K562 (cell line): ENCODE measurements around the gene ALG9.

Experiments
- ESRRA ChIP-seq: fragments of 450-650 bp; IDR thresholded peaks from 2 replicates; pipeline ENCODE4 v1.6.1; 2014; ENCODE audit warnings: low read depth, mild to moderate bottlenecking, moderate library complexity, borderline replicate concordance
- EZH2 ChIP-seq: IDR thresholded peaks from 2 replicates; pipeline ENCODE4 v1.6.1; 2012; ENCODE audit warnings: low read depth, mild to moderate bottlenecking, inconsistent platforms, low read length, borderline replicate concordance
- GATAD2B ChIP-seq: fragments of 450-650 bp; IDR thresholded peaks from 2 replicates; pipeline ENCODE4 v1.6.1; 2017; ENCODE audit warnings: mild to moderate bottlenecking, borderline replicate concordance
- MLLT1 ChIP-seq, 2 experiments: fragments of 450-650 bp; IDR thresholded peaks; 2 replicates each; pipeline ENCODE4 v1.6.1; 2016
- MYC ChIP-seq, 2 experiments: fragments of 250-450 bp in 1 of 2; sonication (Bioruptor Pico) in 1 of 2; IDR thresholded peaks; 2 replicates each; pipeline versions ENCODE4 v1.5.1 to v1.6.1; 2012 to 2021; ENCODE audit warnings: low read depth in 2 of 2, borderline replicate concordance in 1 of 2, improper control_type of control experiment in 1 of 2, low read length in 1 of 2, mild to moderate bottlenecking in 1 of 2, moderate library complexity in 1 of 2
- PHB2 ChIP-seq: fragments of 450-650 bp; IDR thresholded peaks from 2 replicates; pipeline ENCODE4 v1.6.1; 2017; ENCODE audit warnings: low read depth
- POLR2A ChIP-seq: fragments of 450-650 bp; conservative IDR thresholded peaks from 2 replicates; pipeline ENCODE4 v1.6.1; 2016
- SAFB ChIP-seq: fragments of 200-400 bp; formaldehyde crosslinking; IDR thresholded peaks from 2 replicates; pipeline ENCODE4 v1.6.1; 2017; ENCODE audit warnings: low read depth, low read length, borderline replicate concordance
- STAT5A ChIP-seq: IDR thresholded peaks from 2 replicates; pipeline ENCODE4 v1.6.1; 2012; ENCODE audit warnings: low read length, inconsistent platforms, borderline replicate concordance
- TBP ChIP-seq: optimal IDR thresholded peaks from 2 replicates; pipeline ENCODE3; 2011; ENCODE audit warnings: low read depth, low read length, improper control_type of control experiment
- ZBTB12 ChIP-seq: fragments of 250-450 bp; sonication (Bioruptor Pico); IDR thresholded peaks from 2 replicates; pipeline ENCODE4 v1.4.0; 2020
- ZNF24 ChIP-seq: fragments of 450-650 bp; IDR thresholded peaks from 2 replicates; pipeline ENCODE4 v1.6.1; 2016
- ZNF282 ChIP-seq: sonication (generic); formaldehyde crosslinking; IDR thresholded peaks from 2 replicates; pipeline ENCODE4 v1.8.1; 2023; ENCODE audit warnings: missing genetic modification reagents
- TF ChIP-seq, protein P1 (sequence below), 3 experiments: IDR thresholded peaks in 2 of 3; conservative IDR thresholded peaks in 1 of 3; 2 replicates each; pipeline ENCODE4 v1.5.1; 2011 to 2012; ENCODE audit warnings: low read length in 3 of 3, mild to moderate bottlenecking in 3 of 3, control low read depth in 2 of 3, improper control_type of control experiment in 1 of 3, inconsistent platforms in 1 of 3, low read depth in 1 of 3, mixed read lengths in 1 of 3, moderate library complexity in 1 of 3; ENCODE audit not compliant: insufficient read depth in 2 of 3

DNA sequence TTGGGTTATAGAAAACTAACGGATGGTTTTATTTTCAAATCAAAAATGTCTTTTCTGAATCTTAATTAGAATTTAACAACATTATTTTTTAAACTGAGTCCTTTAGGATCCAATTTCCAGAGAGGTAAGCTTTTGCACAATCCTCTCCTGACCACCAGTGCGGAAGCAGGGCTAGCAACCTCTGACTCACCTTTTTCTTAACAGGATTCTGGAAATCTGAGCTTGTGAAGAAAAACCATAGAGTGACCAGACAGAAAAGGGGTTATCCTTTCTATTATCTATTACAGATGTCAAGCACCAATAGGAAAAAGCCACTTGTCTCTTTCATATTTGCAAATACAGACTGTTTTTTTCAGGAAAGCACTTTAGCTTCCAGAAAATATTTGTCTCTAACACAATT is 25.3 kb downstream of the ALG9 start:
- TF ChIP-seq PHB2 (no peak), ZBTB12 (CRISPR knock-in tag) (no peak), ESRRA (no peak), POLR2A (no peak), TBP (no peak), EZH2 (no peak), MYC (IDR thresholded peaks at IDR 0.05; ENCODE audit: low read depth, low read length) (no peak), MYC (CRISPR knock-in tag; IDR thresholded peaks at IDR 0.05; ENCODE audit: borderline replicate concordance, low read depth) (no peak), ZNF282 (CRISPR knock-in tag) (no peak), GATAD2B (no peak), SAFB (no peak), ZNF24 (no peak), MLLT1 (IDR thresholded peaks at IDR 0.05) (no peak), STAT5A (no peak)
- TF ChIP-seq, protein P1, sequence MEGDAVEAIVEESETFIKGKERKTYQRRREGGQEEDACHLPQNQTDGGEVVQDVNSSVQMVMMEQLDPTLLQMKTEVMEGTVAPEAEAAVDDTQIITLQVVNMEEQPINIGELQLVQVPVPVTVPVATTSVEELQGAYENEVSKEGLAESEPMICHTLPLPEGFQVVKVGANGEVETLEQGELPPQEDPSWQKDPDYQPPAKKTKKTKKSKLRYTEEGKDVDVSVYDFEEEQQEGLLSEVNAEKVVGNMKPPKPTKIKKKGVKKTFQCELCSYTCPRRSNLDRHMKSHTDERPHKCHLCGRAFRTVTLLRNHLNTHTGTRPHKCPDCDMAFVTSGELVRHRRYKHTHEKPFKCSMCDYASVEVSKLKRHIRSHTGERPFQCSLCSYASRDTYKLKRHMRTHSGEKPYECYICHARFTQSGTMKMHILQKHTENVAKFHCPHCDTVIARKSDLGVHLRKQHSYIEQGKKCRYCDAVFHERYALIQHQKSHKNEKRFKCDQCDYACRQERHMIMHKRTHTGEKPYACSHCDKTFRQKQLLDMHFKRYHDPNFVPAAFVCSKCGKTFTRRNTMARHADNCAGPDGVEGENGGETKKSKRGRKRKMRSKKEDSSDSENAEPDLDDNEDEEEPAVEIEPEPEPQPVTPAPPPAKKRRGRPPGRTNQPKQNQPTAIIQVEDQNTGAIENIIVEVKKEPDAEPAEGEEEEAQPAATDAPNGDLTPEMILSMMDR (IDR thresholded peaks at IDR 0.05 in 2 of 3, conservative IDR thresholded peaks at IDR 0.05 in 1 of 3; ENCODE audit: insufficient read depth in 2 of 3, low read depth in 1 of 3, low read length in 3 of 3), result no peak
